Stimulated activated CD8-positive, alpha-beta memory T cell treated with anti-CD3 and anti-CD28 coated beads, Interleukin-7, amount 100 ng/mL, for 48 hours (primary cell): ENCODE data around the gene WHAMM.
"Not testable (repeated sequence)": the region's sequence is repeated elsewhere in the genome, so short reads cannot be mapped to it uniquely, and the experiment has no call there.

Experiments
- DNase-seq, 2 donors: peaks; one replicate each; pipeline ENCODE4 v3.0.0-alpha.2; 2020; ENCODE audit warnings: low read depth in 1 of 2; ENCODE audit errors: extremely low read depth in 1 of 2

The WHAMM gene

GRCh38 chr15:82865581-82865980 lies 56.2 kb downstream of the WHAMM start:
- not testable (repeated sequence) for DNase-seq

- DNase-seq, result not testable (repeated sequence)
These were observed 56.6 kb downstream of the WHAMM start for GRCh38 chr15:82865981-82866380.

- no peak for DNase-seq
These were observed 61.4 kb downstream of the WHAMM start for GRCh38 chr15:82870727-82871320.

- DNase-seq, result no peak
These were observed 61.9 kb downstream of the WHAMM start for GRCh38 chr15:82871358-82871757.

GRCh38 chr15:82871832-82872484 lies 62.5 kb downstream of the WHAMM start:
- DNase-seq, result no peak

- DNase-seq, result no peak
These were observed 63.7 kb downstream of the WHAMM start for GRCh38 chr15:82873000-82873680.

GRCh38 chr15:82874267-82874666 lies 64.8 kb downstream of the WHAMM start:
- DNase-seq, result no peak

- DNase-seq, result no peak
These were observed 65.5 kb downstream of the WHAMM start for GRCh38 chr15:82874961-82875360.

GRCh38 chr15:82875411-82876003 lies 66.1 kb downstream of the WHAMM start:
- DNase-seq, result no peak

GRCh38 chr15:82877825-82878224 lies 68.4 kb downstream of the WHAMM start:
- no peak for DNase-seq

- DNase-seq, result no peak
These were observed 68.9 kb downstream of the WHAMM start for GRCh38 chr15:82878325-82878724.

GRCh38 chr15:82880704-82881103 lies 71.3 kb downstream of the WHAMM start:
- DNase-seq, result no peak

- DNase-seq, result no peak
These were observed 72.3 kb downstream of the WHAMM start for GRCh38 chr15:82881747-82882146.

GRCh38 chr15:82882273-82882928 lies 73.0 kb downstream of the WHAMM start:
- no peak for DNase-seq
